Measurements from ENCODE around the gene IMPDH1. TPM values are rescaled to one million over a fixed set of nuclear protein-coding genes. Genes with fewer than 3 reads are reported as not detected.
"Not testable (repeated sequence)": the region's sequence is repeated elsewhere in the genome, so short reads cannot be mapped to it uniquely, and the experiment has no call there.

IMPDH1 gene
- 10 to 100 TPM; 59.0 to 60.7 TPM for total RNA-seq

- intact Hi-C loops (cut with DNase I, micrococcal nuclease): loop anchor here (1.0 to 5.0 kb wide), 9 partner anchors 15 to 823 kb away; partner anchors contain the start of genes ARF5 (in 1 of the 2), CALU (in 1 of the 2), CCDC136 (in 1 of the 2) and GCC1 (in 1 of the 2)
- peak within 1 kb of the TSS; percentile 78 for H3K27ac Mint-ChIP-seq
- ATAC-seq (peak; percentile 85), DNase-seq (peak; percentile 92)
- H3K36me3 Mint-ChIP-seq (ENCODE audit: low read depth): no peaks in the 10 kb centered on the region
- peak within 1 kb of the TSS; percentile 78 for H3K4me3 Mint-ChIP-seq
- no peaks in the 10 kb centered on the region for H3K9me3 Mint-ChIP-seq (ENCODE audit: low read depth)
- peaks cover 26% of the 10 kb centered on the region for H3K4me1 Mint-ChIP-seq
- CTCF ChIA-PET: interaction anchor here (1.0 to 13.2 kb wide), 7 partner anchors 8 to 50 kb away, joined by 3 to 185 read pairs (median 6); partner anchors contain the start of gene HILPDA
- no peaks in the 10 kb centered on the region for H3K27me3 Mint-ChIP-seq
- POLR2A ChIA-PET: interaction anchor here (0.6 kb wide), 1 partner anchor 535 kb away, joined by 3 read pairs; no protein-coding TSS in a partner anchor
Measured at GRCh38 chr7:128409596-128410450, at the start of gene IMPDH1. IMPDH1 (minus strand) TSS chr7:128409982; CDS start chr7:128409901, 81 bp downstream.

GRCh38 chr7:128459394-128459878, 49.7 kb upstream of the IMPDH1 start:
- Mint-ChIP-seq H3K27ac (peak overlapping the region; percentile 81), H3K36me3 (ENCODE audit: low read depth) (peaks cover 59% of the 10 kb centered on the region), H3K9me3 (ENCODE audit: low read depth) (no peaks in the 10 kb centered on the region), H3K4me1 (peaks cover 31% of the 10 kb centered on the region), H3K4me3 (peak overlapping the region; percentile 83), H3K27me3 (no peaks in the 10 kb centered on the region)
- intact Hi-C loops (cut with DNase I, micrococcal nuclease): loop anchor here (1.0 to 10.0 kb wide), 11 partner anchors 17 to 1065 kb away; partner anchors contain the start of genes ARF5 (in 1 of the 2), CALU (in 1 of the 2), GCC1 (in 1 of the 2) and METTL2B (in 1 of the 2)
- ChIA-PET POLR2A (interaction anchor here (0.7 to 2.4 kb wide), 2 partner anchors 15 to 32 kb away, joined by 3 to 9 read pairs; no protein-coding TSS in a partner anchor), CTCF (interaction anchor here (0.6 to 4.2 kb wide), 12 partner anchors 11 to 550 kb away, joined by 3 to 269 read pairs (median 6); partner anchors contain the start of gene METTL2B)
- ATAC-seq: peak; percentile 45
- peak; percentile 76 for DNase-seq

GRCh38 chr7:128458956-128459355, 49.2 kb upstream of the IMPDH1 start:
- no peaks in the 10 kb centered on the region for H3K27me3 Mint-ChIP-seq
- peaks cover 57% of the 10 kb centered on the region for H3K36me3 Mint-ChIP-seq (ENCODE audit: low read depth)
- peaks cover 36% of the 10 kb centered on the region for H3K4me1 Mint-ChIP-seq
- peak; percentile 58 for ATAC-seq
- POLR2A ChIA-PET: no interaction called here
- peak overlapping the region; percentile 83 for H3K4me3 Mint-ChIP-seq
- intact Hi-C loops (cut with DNase I, micrococcal nuclease): loop anchor here (1.0 to 10.0 kb wide), 11 partner anchors 17 to 1064 kb away; partner anchors contain the start of genes ARF5 (in 1 of the 2), CALU (in 1 of the 2), GCC1 (in 1 of the 2) and METTL2B (in 1 of the 2)
- peak overlapping the region; percentile 92 for H3K27ac Mint-ChIP-seq
- H3K9me3 Mint-ChIP-seq (ENCODE audit: low read depth): no peaks in the 10 kb centered on the region
- DNase-seq: peak; percentile 61
- CTCF ChIA-PET: interaction anchor here (1.0 to 4.2 kb wide), 6 partner anchors 11 to 61 kb away, joined by 3 to 269 read pairs (median 7); partner anchors contain the start of gene METTL2B

GRCh38 chr7:128457385-128457784, 47.6 kb upstream of the IMPDH1 start:
- peak overlapping the region; percentile 83 for H3K4me3 Mint-ChIP-seq
- peak overlapping the region; percentile 92 for H3K27ac Mint-ChIP-seq

GRCh38 chr7:128456255-128456725, 46.5 kb upstream of the IMPDH1 start:
- POLR2A ChIA-PET: interaction anchor here (1.5 kb wide), 1 partner anchor 29 kb away, joined by 3 read pairs; no protein-coding TSS in a partner anchor

More at GRCh38 chr7:128457385-128457784, 47.6 kb upstream of the IMPDH1 start:
- POLR2A ChIA-PET; DNase-seq; H3K27me3 Mint-ChIP-seq; ATAC-seq; H3K9me3 Mint-ChIP-seq (ENCODE audit: low read depth): not testable (repeated sequence)
- peaks cover 46% of the 10 kb centered on the region for H3K36me3 Mint-ChIP-seq (ENCODE audit: low read depth)
- peaks cover 44% of the 10 kb centered on the region for H3K4me1 Mint-ChIP-seq
- CTCF ChIA-PET: interaction anchor here (1.6 to 2.0 kb wide), 2 partner anchors 17 to 30 kb away, joined by 3 to 19 read pairs; no protein-coding TSS in a partner anchor
- intact Hi-C loops (cut with DNase I, micrococcal nuclease): loop anchor here (5.0 to 10.0 kb wide), 6 partner anchors 77 to 1063 kb away; partner anchors contain the start of genes ARF5 (in 1 of the 2), GCC1 (in 1 of the 2), RBM28 (in 1 of the 2) and SND1 (in 1 of the 2)

GRCh38 chr7:128455543-128456254, 45.9 kb upstream of the IMPDH1 start, which contains the start of gene HILPDA:
HILPDA (plus strand) TSS chr7:128455878; CDS start chr7:128457269, 1,391 bp downstream.
- peak within 1 kb of the TSS; percentile 83 for H3K4me3 Mint-ChIP-seq
- CTCF ChIA-PET: interaction anchor here (0.8 to 4.6 kb wide), 5 partner anchors 29 to 1495 kb away, joined by 3 to 87 read pairs (median 6); no protein-coding TSS in a partner anchor
- H3K4me1 Mint-ChIP-seq: peaks cover 60% of the 10 kb centered on the region
- peak; percentile 98 for DNase-seq
- POLR2A ChIA-PET: interaction anchor here (0.6 to 1.5 kb wide), 2 partner anchors 28 to 47 kb away, joined by 3 to 4 read pairs; no protein-coding TSS in a partner anchor
- peaks cover 8% of the 10 kb centered on the region for H3K27me3 Mint-ChIP-seq
- ATAC-seq: peak; percentile 81
- peaks cover 44% of the 10 kb centered on the region for H3K36me3 Mint-ChIP-seq (ENCODE audit: low read depth)
- H3K9me3 Mint-ChIP-seq (ENCODE audit: low read depth): no peaks in the 10 kb centered on the region
- peak within 1 kb of the TSS; percentile 99 for H3K27ac Mint-ChIP-seq
- intact Hi-C loops (cut with DNase I, micrococcal nuclease): loop anchor here (1.0 to 10.0 kb wide), 15 partner anchors 21 to 1061 kb away; partner anchors contain the start of genes METTL2B (in 2 of the 2), RBM28 (in 2 of the 2), ARF5 (in 1 of the 2) and ATP6V1F (in 1 of the 2)

More at GRCh38 chr7:128456255-128456725, 46.5 kb upstream of the IMPDH1 start:
- H3K9me3 Mint-ChIP-seq (ENCODE audit: low read depth): no peaks in the 10 kb centered on the region
- no peak for DNase-seq
- peak overlapping the region; percentile 92 for H3K27ac Mint-ChIP-seq
- peaks cover 47% of the 10 kb centered on the region for H3K36me3 Mint-ChIP-seq (ENCODE audit: low read depth)
- peak; percentile 1 for ATAC-seq
- CTCF ChIA-PET: interaction anchor here (0.9 to 4.6 kb wide), 2 partner anchors 30 to 75 kb away, joined by 3 to 87 read pairs; no protein-coding TSS in a partner anchor
- H3K27me3 Mint-ChIP-seq: peaks cover 8% of the 10 kb centered on the region
- H3K4me3 Mint-ChIP-seq: peak overlapping the region; percentile 83
- peaks cover 55% of the 10 kb centered on the region for H3K4me1 Mint-ChIP-seq
- intact Hi-C loops (cut with DNase I, micrococcal nuclease): loop anchor here (5.0 to 10.0 kb wide), 6 partner anchors 79 to 1061 kb away; partner anchors contain the start of genes ARF5 (in 1 of the 2), GCC1 (in 1 of the 2), RBM28 (in 1 of the 2) and SND1 (in 1 of the 2)

- POLR2A ChIA-PET: interaction anchor here (0.6 to 1.5 kb wide), 2 partner anchors 27 to 48 kb away, joined by 3 to 4 read pairs; no protein-coding TSS in a partner anchor
- peaks cover 8% of the 10 kb centered on the region for H3K27me3 Mint-ChIP-seq
- peak overlapping the region; percentile 83 for H3K4me3 Mint-ChIP-seq
- intact Hi-C loops (cut with DNase I, micrococcal nuclease): loop anchor here (1.0 to 10.0 kb wide), 15 partner anchors 21 to 1060 kb away; partner anchors contain the start of genes METTL2B (in 2 of the 2), RBM28 (in 2 of the 2), ARF5 (in 1 of the 2) and ATP6V1F (in 1 of the 2)
- H3K27ac Mint-ChIP-seq: peak overlapping the region; percentile 99
- H3K36me3 Mint-ChIP-seq (ENCODE audit: low read depth): peaks cover 43% of the 10 kb centered on the region
- no peaks in the 10 kb centered on the region for H3K9me3 Mint-ChIP-seq (ENCODE audit: low read depth)
- no peak for DNase-seq
- H3K4me1 Mint-ChIP-seq: peaks cover 66% of the 10 kb centered on the region
- CTCF ChIA-PET: interaction anchor here (0.8 to 4.6 kb wide), 4 partner anchors 29 to 1495 kb away, joined by 3 to 87 read pairs (median 6); no protein-coding TSS in a partner anchor
- no peak for ATAC-seq
Measured at GRCh38 chr7:128454808-128455542, 45.2 kb upstream of the IMPDH1 start.

GRCh38 chr7:128453836-128454804, 44.3 kb upstream of the IMPDH1 start:
- intact Hi-C loops (cut with DNase I, micrococcal nuclease): loop anchor here (2.0 to 10.0 kb wide), 4 partner anchors 81 to 1059 kb away; partner anchors contain the start of genes RBM28 (in 1 of the 2), STRIP2 (in 1 of the 2) and ZNF800 (in 1 of the 2)
- H3K4me3 Mint-ChIP-seq: no peak overlapping the region

More at GRCh38 chr7:128453836-128454804, 44.3 kb upstream of the IMPDH1 start:
- H3K27ac Mint-ChIP-seq: peak overlapping the region; percentile 99
- ATAC-seq (no peak), DNase-seq (no peak)
- ChIA-PET POLR2A (no interaction called here), CTCF (interaction anchor here (0.6 to 4.6 kb wide), 9 partner anchors 7 to 429 kb away, joined by 3 to 87 read pairs (median 3); partner anchors contain the start of gene RBM28)
- no peaks in the 10 kb centered on the region for H3K9me3 Mint-ChIP-seq (ENCODE audit: low read depth)
- H3K4me1 Mint-ChIP-seq: peaks cover 58% of the 10 kb centered on the region
- H3K27me3 Mint-ChIP-seq: peaks cover 8% of the 10 kb centered on the region
- H3K36me3 Mint-ChIP-seq (ENCODE audit: low read depth): peaks cover 35% of the 10 kb centered on the region

All from activated CD4-positive, alpha-beta T cell treated with anti-CD3 and anti-CD28 coated beads for 36 hours (primary cell).